GM21381 (cell line): ENCODE data around the gene SH3BP2.
"Not testable (repeated sequence)": the region's sequence is repeated elsewhere in the genome, so short reads cannot be mapped to it uniquely, and the experiment has no call there.

Experiments
- ATAC-seq: cut with Tn5 transposase; IDR thresholded peaks from one replicate; pipeline ENCODE4 v1.9.1; 2021; ENCODE audit warnings: mild to moderate bottlenecking, moderate library complexity; ENCODE audit not compliant: unreplicated experiment

SH3BP2 gene

GRCh38 chr4:2762486-2763370 is 30.2 kb upstream of the SH3BP2 start:
- ATAC-seq, result not testable (repeated sequence)

DNA sequence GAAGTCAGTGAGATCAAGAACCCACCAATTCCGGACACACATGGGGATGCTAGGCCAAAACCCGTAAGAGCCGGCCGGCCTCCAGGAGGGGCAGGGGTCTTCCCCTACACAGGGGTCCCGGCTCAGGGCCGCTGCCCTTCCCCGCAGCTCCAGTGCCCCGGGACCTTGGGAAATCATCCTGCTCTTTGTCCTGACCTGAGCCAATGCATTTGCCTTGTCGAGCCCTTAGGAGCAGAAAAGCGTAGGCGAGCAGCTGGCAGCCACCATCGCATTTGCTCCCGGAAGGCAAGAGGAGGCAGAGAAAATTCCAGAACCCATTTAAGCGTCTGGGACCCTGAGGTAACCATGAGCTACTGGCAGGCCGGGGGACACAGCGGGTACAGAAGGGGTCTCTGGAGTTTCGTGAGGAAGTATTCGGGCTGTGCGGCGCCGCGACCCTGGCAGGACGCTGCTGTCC is 29.3 kb upstream of the SH3BP2 start:
- no peak for ATAC-seq

GRCh38 chr4:2765832-2766526 is 26.9 kb upstream of the SH3BP2 start:
- no peak for ATAC-seq

DNA sequence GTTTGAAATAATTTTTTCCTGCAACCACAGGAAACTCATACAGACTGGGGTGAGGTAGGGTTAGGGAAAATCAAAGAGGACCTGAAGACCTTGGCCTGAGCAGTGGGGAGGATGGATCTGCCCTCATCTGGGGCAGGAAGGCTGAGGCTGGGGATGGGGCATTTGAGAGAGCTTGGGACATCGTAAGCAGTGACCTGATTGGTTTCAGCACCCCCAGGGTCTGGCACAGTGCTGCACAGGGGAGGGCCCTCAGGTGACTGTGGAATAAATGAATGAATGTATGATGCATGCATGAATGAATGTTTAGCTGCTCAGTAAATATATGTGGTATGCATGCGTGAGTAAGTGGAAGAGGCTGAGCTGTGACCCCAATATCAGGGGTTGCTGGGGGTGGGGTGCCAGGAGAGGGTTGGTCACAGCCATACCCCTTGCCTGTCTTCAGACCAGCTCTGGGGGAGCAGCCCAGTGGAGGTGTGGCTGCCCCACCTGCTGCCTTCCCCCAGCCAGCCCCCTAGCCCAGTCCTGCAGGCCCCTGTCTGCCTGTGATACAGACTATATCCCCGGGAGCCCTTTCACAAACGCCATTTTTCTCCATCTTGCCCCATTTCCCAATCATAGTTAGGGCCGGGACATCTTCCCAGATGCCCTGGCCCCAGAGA is 25.7 kb upstream of the SH3BP2 start:
- no peak for ATAC-seq

DNA sequence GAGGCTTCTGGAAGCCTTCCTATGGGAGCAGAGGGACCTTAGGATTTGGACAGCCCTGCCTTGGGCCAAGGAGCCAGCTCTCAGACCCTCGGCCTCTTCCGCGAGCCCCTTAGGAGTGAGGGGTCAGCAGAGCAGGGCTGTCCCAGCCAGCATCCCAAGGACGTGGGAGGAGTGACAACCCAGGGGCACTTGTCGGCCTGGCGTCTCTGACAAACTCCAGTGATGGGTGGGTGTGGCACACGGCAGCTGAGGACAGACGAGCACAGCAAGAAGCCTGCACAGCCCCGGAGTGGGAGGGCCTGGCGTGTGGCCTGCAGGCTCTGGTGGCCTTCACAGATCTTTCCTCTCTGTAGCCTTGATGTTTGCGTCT is 25.2 kb upstream of the SH3BP2 start:
- no peak for ATAC-seq

- ATAC-seq, result no peak
Measured at GRCh38 chr4:2768124-2768523, 24.8 kb upstream of the SH3BP2 start.

- no peak for ATAC-seq
Measured at GRCh38 chr4:2768921-2769336, 24.0 kb upstream of the SH3BP2 start.

DNA sequence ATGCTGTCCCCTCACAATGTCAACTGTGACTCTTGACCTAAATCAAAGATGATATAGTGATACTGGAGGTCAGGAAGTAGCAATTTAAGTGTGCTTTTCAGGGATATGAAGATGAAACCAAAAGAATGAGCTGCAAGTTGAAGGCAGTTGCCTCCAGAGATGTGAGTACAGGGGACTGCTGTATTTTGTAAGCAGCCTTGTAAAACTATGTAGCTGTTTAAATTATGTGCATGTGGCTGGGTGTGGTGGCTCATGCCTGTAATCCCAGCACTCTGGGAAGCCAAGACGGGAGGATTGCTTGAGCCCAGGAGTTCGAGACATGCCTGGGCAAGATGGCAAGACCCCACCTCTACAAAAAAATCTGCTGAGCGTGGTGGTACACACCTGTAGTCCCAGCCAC is 21.6 kb upstream of the SH3BP2 start:
- no peak for ATAC-seq

DNA sequence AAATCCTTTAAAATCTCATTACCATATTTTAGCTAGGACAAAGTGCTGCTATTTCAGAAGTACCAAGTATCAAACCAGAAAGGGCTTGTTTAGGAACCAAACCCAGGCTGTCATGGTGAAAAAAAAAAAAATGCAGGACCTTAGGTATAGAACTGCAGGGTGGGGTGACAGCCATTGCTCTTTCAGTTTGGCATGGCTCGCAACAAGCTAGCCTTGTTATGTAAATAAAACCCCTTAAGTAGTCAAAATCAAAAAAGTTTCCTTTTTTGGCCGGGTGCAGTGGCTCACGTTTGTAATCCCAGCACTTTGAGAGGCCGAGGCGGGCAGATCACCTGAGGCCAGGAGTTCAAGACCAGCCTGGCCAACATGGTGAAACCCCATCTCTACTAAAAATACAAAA is 12.2 kb upstream of the SH3BP2 start:
- ATAC-seq, result not testable (repeated sequence)

DNA sequence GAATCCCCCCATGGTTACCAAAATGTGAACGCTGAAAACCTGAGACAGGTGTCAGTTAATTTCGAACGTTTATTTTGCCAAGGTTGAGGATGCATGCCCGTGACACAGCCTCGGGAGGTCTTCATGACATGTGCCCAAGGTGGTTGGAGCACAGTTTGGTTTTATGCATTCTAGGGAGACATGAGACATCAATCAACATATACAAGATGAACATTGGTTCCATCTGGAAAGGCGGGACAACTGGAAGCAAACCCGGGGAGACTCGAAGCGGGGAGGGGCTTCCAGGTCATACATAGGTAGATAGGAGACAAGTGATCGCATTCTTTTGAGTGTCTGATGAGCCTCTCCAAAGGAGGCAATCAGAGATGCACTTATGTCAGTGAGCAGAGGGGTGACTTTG is 11.0 kb upstream of the SH3BP2 start:
- no peak for ATAC-seq

GRCh38 chr4:2783790-2784189 is 9.1 kb upstream of the SH3BP2 start:
- ATAC-seq, result no peak

GRCh38 chr4:2785613-2786012 is 7.3 kb upstream of the SH3BP2 start:
- ATAC-seq, result no peak

DNA sequence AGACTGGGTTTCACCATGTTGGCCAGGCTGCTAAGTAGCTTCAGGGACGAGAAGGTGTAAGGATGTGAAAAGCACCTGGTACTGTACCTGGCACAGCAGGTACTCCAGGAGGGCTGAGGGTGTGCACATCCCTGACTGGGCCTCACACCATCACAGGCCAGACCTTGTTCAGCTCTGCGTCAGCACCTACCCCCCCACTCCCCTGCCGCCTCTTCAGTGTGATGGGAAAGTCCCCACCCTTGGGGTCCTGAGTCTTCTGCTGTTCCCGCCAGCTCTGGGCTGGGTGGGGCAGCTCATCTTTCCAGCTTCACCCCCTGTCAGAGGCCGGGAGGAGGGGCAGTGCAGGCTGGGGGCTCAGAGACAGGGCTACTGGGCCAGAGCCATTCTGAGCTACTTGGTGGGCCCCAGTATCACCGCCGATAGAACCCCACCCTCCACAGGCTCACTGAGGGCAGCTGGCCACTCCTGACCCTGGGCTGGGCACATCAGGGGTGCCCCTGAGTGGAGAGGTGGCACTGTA is 6.7 kb upstream of the SH3BP2 start:
- ATAC-seq, result no peak

GRCh38 chr4:2786794-2787229 is 6.1 kb upstream of the SH3BP2 start:
- peak; percentile 10 for ATAC-seq

DNA sequence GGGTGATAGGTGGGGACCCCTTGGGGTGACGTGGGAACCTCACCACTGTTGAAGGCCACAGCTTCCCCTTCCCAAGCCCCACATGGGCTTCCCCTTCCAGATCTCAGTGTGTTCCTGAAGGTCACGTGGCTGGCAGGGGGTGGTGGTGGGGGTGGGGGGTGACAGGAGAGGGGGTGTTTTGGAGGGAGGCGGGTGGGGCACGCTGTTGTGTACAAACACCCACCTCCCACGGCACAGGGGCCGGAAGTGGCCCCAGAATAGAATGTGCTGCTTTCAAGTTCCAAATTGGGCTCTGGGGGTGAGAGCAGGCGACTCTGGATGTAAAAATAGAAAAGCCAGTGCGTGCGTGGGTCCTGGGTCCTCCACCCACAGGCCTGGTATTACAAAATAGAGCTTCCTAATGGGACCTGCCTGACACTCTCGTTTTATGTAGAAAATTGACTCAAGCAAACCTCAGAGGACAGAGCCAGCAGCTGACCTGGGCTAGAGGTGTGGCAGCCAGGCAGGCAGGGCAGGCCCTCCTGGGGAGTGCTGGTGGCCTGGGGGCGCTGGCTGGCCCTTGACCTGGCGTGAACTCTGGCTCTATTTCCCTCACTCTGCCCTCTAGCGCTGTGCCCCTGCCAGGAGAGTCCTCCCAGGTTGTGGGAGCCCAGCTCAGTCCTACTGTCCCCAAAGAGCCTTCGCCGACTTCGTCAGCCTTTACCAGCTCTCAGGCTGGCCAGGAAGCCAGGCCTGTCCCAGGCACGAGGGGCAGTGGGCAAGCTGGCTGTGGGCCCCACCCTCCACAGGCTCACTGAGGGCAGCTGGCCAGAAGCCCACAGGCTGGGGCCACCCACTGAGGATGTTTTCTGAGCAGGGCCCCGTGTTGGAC is 5.4 kb upstream of the SH3BP2 start:
- ATAC-seq, result peak; percentile 60

DNA sequence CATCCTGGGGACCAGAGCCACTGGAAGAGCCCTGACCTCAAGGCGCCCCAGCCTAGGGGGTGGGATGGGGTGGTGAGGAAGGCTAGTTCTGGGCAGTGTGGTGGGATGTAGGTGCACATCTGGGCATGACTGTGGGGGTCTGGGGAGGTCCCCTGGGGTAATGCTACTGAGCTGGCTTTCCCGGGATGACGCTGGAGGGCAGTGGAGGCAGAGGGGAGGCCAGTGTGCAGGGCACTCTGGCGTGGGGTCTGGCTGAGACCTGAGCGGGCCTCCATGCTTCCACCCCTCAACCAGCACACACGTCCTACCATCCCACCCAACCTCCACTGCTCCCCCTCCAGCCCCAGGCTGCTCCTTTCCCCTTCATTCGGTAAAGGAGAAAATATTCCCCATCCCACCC is 4.8 kb upstream of the SH3BP2 start:
- ATAC-seq, result no peak

DNA sequence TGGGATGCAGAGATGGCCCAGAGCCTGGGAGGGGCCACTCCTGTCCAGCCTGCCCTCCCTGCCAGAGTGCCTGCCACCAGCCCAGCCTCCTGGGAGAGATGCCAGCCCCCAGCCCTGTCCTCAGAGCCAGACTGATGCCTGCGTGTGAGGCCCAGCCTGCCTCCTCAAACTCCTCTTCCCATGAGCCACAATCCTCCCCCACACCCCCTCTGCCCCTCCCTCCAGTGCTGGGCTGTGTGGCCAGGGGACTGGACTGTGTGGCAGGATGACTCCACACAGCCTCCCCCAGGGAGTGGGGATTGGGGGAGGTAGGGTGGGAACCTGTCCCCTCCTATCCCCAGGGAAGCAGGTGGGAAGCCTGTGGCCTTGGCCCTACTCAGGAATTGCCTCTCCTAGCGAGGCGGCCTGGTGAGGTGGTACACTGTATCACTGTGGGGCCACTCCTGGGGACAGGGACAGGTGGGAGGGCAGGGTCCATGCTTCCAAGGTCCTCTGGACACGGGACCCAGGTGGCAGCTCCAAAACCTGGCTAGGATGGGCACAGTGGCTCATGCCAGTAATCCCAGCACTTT is 4.3 kb upstream of the SH3BP2 start:
- ATAC-seq, result no peak

DNA sequence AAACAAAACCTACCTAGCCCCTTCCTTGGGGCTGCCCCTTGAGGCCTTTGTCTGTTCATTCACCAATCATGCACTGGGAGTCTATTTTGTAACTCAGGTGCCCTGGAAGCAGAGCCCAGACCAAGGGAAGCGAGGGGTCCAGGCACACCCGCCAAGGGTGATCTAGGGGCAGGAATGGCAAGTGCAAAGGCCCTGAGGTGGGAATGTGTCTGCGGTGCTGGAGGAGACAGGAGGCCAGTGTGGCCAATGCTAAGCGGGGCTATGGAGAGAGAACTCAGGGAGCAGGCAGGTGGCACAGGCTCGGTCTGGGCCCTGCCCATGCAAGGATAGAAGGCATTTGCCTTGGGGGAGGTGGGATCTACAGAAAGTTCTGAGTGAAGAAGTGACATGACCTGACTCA is 3.5 kb upstream of the SH3BP2 start:
- ATAC-seq, result no peak

- ATAC-seq, result no peak
Measured at GRCh38 chr4:2789793-2790582, 2.9 kb upstream of the SH3BP2 start.
